Measurements from ENCODE around the gene UGT3A2.

GRCh38 chr5:36033486-36033885 is 33.2 kb downstream of the UGT3A2 start:
- no peak for TF ChIP-seq POLR2AphosphoS5 (IDR thresholded peaks at IDR 0.05; ENCODE audit: insufficient read depth in 1 of 2, low read depth in 1 of 2)
- TF ChIP-seq, protein P1, sequence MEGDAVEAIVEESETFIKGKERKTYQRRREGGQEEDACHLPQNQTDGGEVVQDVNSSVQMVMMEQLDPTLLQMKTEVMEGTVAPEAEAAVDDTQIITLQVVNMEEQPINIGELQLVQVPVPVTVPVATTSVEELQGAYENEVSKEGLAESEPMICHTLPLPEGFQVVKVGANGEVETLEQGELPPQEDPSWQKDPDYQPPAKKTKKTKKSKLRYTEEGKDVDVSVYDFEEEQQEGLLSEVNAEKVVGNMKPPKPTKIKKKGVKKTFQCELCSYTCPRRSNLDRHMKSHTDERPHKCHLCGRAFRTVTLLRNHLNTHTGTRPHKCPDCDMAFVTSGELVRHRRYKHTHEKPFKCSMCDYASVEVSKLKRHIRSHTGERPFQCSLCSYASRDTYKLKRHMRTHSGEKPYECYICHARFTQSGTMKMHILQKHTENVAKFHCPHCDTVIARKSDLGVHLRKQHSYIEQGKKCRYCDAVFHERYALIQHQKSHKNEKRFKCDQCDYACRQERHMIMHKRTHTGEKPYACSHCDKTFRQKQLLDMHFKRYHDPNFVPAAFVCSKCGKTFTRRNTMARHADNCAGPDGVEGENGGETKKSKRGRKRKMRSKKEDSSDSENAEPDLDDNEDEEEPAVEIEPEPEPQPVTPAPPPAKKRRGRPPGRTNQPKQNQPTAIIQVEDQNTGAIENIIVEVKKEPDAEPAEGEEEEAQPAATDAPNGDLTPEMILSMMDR (IDR thresholded peaks at IDR 0.05), result no peak
